Activated T-helper 1 cell treated with anti-CD3 and anti-CD28 coated beads, Interleukin-12 subunit alpha, Interleukin-12 subunit beta, Interleukin-2, Interleukin-4 antibody, amounts not matched to agents 30 ng/mL and 10 ng/mL and 1 ng/mL, durations not matched to agents 14 hours and 24 hours and 36 hours (primary cell): ENCODE measurements around the gene G6PC2. TPM values are rescaled to one million over a fixed set of nuclear protein-coding genes. Genes with fewer than 3 reads are reported as not detected.
"Not testable (repeated sequence)": the region's sequence is repeated elsewhere in the genome, so short reads cannot be mapped to it uniquely, and the experiment has no call there.

Experiments
- DNase-seq: peaks from one replicate; pipeline ENCODE4 v3.0.0; 2021; ENCODE audit warnings: low spot score
- H3K27ac Mint-ChIP-seq: one replicate; pipeline ENCODE4 v1.8.0; 2021; ENCODE audit warnings: mild to moderate bottlenecking, mixed read lengths
- H3K27me3 Mint-ChIP-seq: one replicate; pipeline ENCODE4 v1.8.0; 2022; ENCODE audit warnings: mild to moderate bottlenecking, moderate library complexity, mixed read lengths; ENCODE audit not compliant: insufficient read depth
- H3K36me3 Mint-ChIP-seq: one replicate; pipeline ENCODE4 v1.8.0; 2021; ENCODE audit warnings: low read depth, mixed read lengths
- H3K4me1 Mint-ChIP-seq: one replicate; pipeline ENCODE4 v1.8.0; 2021; ENCODE audit warnings: low read depth, mixed read lengths
- H3K4me3 Mint-ChIP-seq: one replicate; pipeline ENCODE4 v1.8.0; 2021; ENCODE audit warnings: mild to moderate bottlenecking, moderate library complexity, mixed read lengths
- H3K9me3 Mint-ChIP-seq: one replicate; pipeline ENCODE4 v1.8.0; 2021; ENCODE audit warnings: mixed read lengths
- intact Hi-C: fragments of 100-400 bp; cut with micrococcal nuclease; formaldehyde crosslinking; loops from one replicate; pipeline ENCODE4 v1.15.1; 2024
- total RNA-seq: library from RNA; stranded (reverse); gene quantifications from 2 replicates; pipeline ENCODE4 v1.2.3, GENCODE V29; 2022

G6PC2 gene
- total RNA-seq, 1 donor from 2014 or later = not detected

DNA sequence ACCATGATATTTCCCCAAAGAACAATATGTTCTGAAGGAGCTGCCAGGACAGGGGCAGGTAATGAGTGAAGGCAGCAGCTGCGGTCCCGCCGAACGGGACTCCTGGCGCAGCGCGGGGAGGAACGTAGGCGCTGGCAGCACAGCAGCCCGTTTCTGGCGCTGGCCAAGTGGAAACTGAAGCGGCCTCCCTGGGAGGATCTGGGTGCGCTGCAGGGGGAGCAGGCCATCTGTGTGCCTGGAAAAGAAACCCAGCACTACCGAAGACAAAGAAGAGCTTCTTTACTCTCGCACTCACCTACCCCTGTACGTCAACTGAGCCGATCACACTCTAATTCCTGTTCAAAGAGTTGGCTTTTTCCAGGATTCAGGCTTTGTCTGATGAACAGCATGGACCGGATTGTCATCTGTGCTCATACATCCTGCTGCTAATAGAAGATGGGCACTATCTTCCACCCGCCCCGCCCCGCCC is 11.8 kb downstream of the G6PC2 start:
- no peaks in the 10 kb centered on the region for H3K9me3 Mint-ChIP-seq
- peak overlapping the region; percentile 17 for H3K4me3 Mint-ChIP-seq
- H3K4me1 Mint-ChIP-seq = peaks cover 15% of the 10 kb centered on the region
- peaks cover 30% of the 10 kb centered on the region for H3K27me3 Mint-ChIP-seq
- H3K27ac Mint-ChIP-seq = no peak overlapping the region
- H3K36me3 Mint-ChIP-seq = peaks cover 3% of the 10 kb centered on the region
- DNase-seq = no peak
- intact Hi-C loops = no loop called here

GRCh38 chr2:168913495-168913894 is 12.4 kb downstream of the G6PC2 start:
- Mint-ChIP-seq H3K36me3 (peaks cover 3% of the 10 kb centered on the region), H3K27ac (no peak overlapping the region), H3K4me1 (peaks cover 15% of the 10 kb centered on the region), H3K4me3 (no peak overlapping the region), H3K9me3 (no peaks in the 10 kb centered on the region), H3K27me3 (peaks cover 33% of the 10 kb centered on the region)
- intact Hi-C loops = no loop called here
- no peak for DNase-seq

- Mint-ChIP-seq H3K4me3 (no peak overlapping the region), H3K27me3 (peaks cover 26% of the 10 kb centered on the region), H3K27ac (no peak overlapping the region), H3K9me3 (no peaks in the 10 kb centered on the region), H3K36me3 (peaks cover 3% of the 10 kb centered on the region), H3K4me1 (peaks cover 15% of the 10 kb centered on the region)
- intact Hi-C loops = loop anchor here (2.0 kb wide), 1 partner anchor 425 kb away; no protein-coding TSS in a partner anchor
- DNase-seq = no peak
Observed at GRCh38 chr2:168915441-168916330, 14.6 kb downstream of the G6PC2 start.

DNA sequence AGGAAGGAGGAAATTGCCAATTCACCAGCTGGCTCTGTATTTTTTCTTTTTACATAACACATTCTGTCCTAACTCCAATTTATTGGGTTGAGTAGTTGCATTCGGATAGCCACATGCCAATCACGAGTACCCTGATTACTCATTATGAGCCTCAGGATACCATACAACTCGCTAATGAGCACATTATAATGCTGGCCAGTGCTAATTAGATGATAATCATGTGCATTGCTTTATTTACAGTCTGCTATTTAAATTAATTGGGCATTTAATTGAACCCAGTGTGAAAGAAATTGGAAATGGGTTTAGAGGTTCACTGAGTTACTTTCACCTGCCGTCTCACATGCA is 15.2 kb downstream of the G6PC2 start:
- peaks cover 3% of the 10 kb centered on the region for H3K36me3 Mint-ChIP-seq
- H3K9me3 Mint-ChIP-seq = no peaks in the 10 kb centered on the region
- DNase-seq = no peak
- no peak overlapping the region for H3K4me3 Mint-ChIP-seq
- H3K4me1 Mint-ChIP-seq = peaks cover 15% of the 10 kb centered on the region
- no peak overlapping the region for H3K27ac Mint-ChIP-seq
- intact Hi-C loops = loop anchor here (2.0 kb wide), 1 partner anchor 426 kb away; no protein-coding TSS in a partner anchor
- peaks cover 25% of the 10 kb centered on the region for H3K27me3 Mint-ChIP-seq

GRCh38 chr2:168920504-168921157 is 19.5 kb downstream of the G6PC2 start:
- Mint-ChIP-seq H3K9me3 (no peaks in the 10 kb centered on the region), H3K27ac (no peak overlapping the region), H3K4me1 (peaks cover 7% of the 10 kb centered on the region), H3K36me3 (no peaks in the 10 kb centered on the region), H3K4me3 (no peak overlapping the region), H3K27me3 (peaks cover 19% of the 10 kb centered on the region)
- intact Hi-C loops = loop anchor here (1.0 to 5.0 kb wide), 4 partner anchors 147 to 783 kb away; no protein-coding TSS in a partner anchor
- no peak for DNase-seq

DNA sequence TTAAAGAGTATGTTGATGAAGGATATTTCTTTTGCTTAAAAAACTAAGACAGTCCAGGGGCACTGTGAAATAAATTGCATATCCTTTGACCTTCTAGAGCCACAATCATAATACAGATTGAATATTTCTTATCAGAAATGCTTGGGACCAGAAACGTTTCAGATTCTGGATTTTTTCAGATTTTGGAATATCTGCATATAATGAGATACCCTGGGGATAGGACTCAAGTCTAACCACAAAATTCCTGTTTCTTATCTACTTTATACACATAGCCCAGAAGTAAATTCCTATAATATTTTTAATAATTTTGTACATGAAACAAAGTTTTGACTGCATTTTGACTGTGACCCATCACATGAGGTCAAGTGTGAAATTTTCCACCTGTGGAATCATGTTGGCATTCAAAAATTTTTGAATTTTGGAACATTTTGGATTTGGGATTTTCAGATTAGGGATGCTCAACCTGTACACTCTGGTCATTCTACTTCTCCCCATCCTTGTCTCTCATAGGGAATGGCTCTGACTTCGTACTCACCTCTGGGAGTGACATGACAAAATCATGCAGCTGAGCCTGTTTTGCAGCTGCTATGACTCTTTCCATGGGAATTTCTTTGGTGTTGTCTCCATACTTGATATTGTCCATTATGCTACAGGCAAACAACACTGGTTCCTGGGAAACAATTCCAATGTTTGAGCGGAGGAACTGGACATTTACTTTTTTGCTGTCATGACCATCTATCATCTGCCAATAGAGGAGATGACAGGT is 25.7 kb downstream of the G6PC2 start:
- no peaks in the 10 kb centered on the region for H3K9me3 Mint-ChIP-seq
- H3K4me1 Mint-ChIP-seq = no peaks in the 10 kb centered on the region
- H3K27ac Mint-ChIP-seq = no peak overlapping the region
- no peaks in the 10 kb centered on the region for H3K36me3 Mint-ChIP-seq
- peaks cover 40% of the 10 kb centered on the region for H3K27me3 Mint-ChIP-seq
- intact Hi-C loops = no loop called here
- H3K4me3 Mint-ChIP-seq = no peak overlapping the region
- DNase-seq = no peak

GRCh38 chr2:168928113-168928831 is 27.2 kb downstream of the G6PC2 start:
- Mint-ChIP-seq H3K4me1 (no peaks in the 10 kb centered on the region), H3K9me3 (no peaks in the 10 kb centered on the region), H3K27ac (no peak overlapping the region), H3K27me3 (peaks cover 32% of the 10 kb centered on the region), H3K36me3 (no peaks in the 10 kb centered on the region), H3K4me3 (no peak overlapping the region)
- intact Hi-C loops = no loop called here
- DNase-seq = no peak

GRCh38 chr2:168929031-168929430 is 27.9 kb downstream of the G6PC2 start:
- no peaks in the 10 kb centered on the region for H3K9me3 Mint-ChIP-seq
- DNase-seq = no peak
- no peaks in the 10 kb centered on the region for H3K4me1 Mint-ChIP-seq
- intact Hi-C loops = no loop called here
- no peak overlapping the region for H3K4me3 Mint-ChIP-seq
- H3K36me3 Mint-ChIP-seq = no peaks in the 10 kb centered on the region
- H3K27me3 Mint-ChIP-seq = peaks cover 28% of the 10 kb centered on the region
- H3K27ac Mint-ChIP-seq = no peak overlapping the region

DNA sequence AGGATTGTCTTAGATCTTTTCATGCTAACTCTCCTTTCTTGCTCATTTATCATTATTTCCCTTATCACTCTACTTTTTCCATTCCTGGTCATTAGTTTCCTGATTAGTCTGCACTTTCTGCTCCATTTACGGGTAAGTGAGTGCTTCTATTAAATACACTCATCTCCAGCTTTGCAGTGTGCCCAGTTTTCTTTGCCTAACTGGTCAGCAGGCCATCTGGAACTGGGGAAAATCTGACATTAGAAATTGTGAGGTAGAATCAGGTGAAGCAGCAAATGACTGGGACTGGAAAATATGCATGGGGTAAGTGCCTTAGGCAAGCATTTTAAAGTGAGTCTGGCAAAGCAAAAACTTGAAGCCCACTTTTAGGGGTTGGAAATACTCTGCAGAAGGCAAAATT is 29.2 kb downstream of the G6PC2 start:
- intact Hi-C loops = no loop called here
- Mint-ChIP-seq H3K4me3 (no peak overlapping the region), H3K36me3 (no peaks in the 10 kb centered on the region), H3K4me1 (no peaks in the 10 kb centered on the region), H3K9me3 (no peaks in the 10 kb centered on the region), H3K27me3 (peaks cover 38% of the 10 kb centered on the region), H3K27ac (no peak overlapping the region)
- DNase-seq = no peak

GRCh38 chr2:168932174-168932573 is 31.1 kb downstream of the G6PC2 start:
- H3K27ac Mint-ChIP-seq, H3K9me3 Mint-ChIP-seq, H3K36me3 Mint-ChIP-seq, H3K4me1 Mint-ChIP-seq, intact Hi-C loops, DNase-seq, H3K4me3 Mint-ChIP-seq: not testable (repeated sequence)
- H3K27me3 Mint-ChIP-seq = peaks cover 34% of the 10 kb centered on the region

GRCh38 chr2:168934826-168935225 is 33.7 kb downstream of the G6PC2 start:
- no peaks in the 10 kb centered on the region for H3K4me1 Mint-ChIP-seq
- no peaks in the 10 kb centered on the region for H3K36me3 Mint-ChIP-seq
- H3K27ac Mint-ChIP-seq = no peak overlapping the region
- no peak for DNase-seq
- peaks cover 25% of the 10 kb centered on the region for H3K27me3 Mint-ChIP-seq
- no peaks in the 10 kb centered on the region for H3K9me3 Mint-ChIP-seq
- H3K4me3 Mint-ChIP-seq = no peak overlapping the region
- intact Hi-C loops = no loop called here

- Mint-ChIP-seq H3K4me3 (no peak overlapping the region), H3K27ac (no peak overlapping the region), H3K9me3 (no peaks in the 10 kb centered on the region), H3K36me3 (no peaks in the 10 kb centered on the region), H3K4me1 (no peaks in the 10 kb centered on the region), H3K27me3 (peaks cover 15% of the 10 kb centered on the region)
- intact Hi-C loops = no loop called here
- DNase-seq = no peak
Observed at GRCh38 chr2:168935810-168936581, 34.9 kb downstream of the G6PC2 start.
